ENCODE data around the gene FITM2.

Gene FITM2

GRCh38 chr20:44310664-44311639 lies at the start of gene FITM2:
TSS of gene FITM2 (minus strand) at chr20:44311202. CDS start at chr20:44311148, 54 bp downstream.
- H3K27ac ChIP-seq (ENCODE audit: low read depth, low read length) = no peak within 1 kb of the TSS
- H3K4me1 ChIP-seq (ENCODE audit: control insufficient read depth, low read length) = peaks cover 12% of the 10 kb centered on the region
- peak within 1 kb of the TSS; percentile 88 for H3K4me3 ChIP-seq (ENCODE audit: low read length)
- H3F3A ChIP-seq (ENCODE audit: control insufficient read depth, insufficient read depth) = no peaks in the 10 kb centered on the region
- no peaks in the 10 kb centered on the region for H3K9me3 ChIP-seq (ENCODE audit: control insufficient read depth, insufficient read depth, low read length)
- no peaks in the 10 kb centered on the region for H3K36me3 ChIP-seq (ENCODE audit: control insufficient read depth, low read length)
- no peaks in the 10 kb centered on the region for H4K20me1 ChIP-seq (ENCODE audit: control insufficient read depth, insufficient read depth, low read depth, low read length)
- peak within 1 kb of the TSS; percentile 93 for H3K4me2 ChIP-seq (ENCODE audit: low read length)
- no peaks in the 10 kb centered on the region for H3K27me3 ChIP-seq (ENCODE audit: control insufficient read depth, low read length)
- peak; percentile 93 for TF ChIP-seq CTCF (IDR thresholded peaks at IDR 0.05; ENCODE audit: low read depth, low read length, poor library complexity, severe bottlenecking)
- no peak for TF ChIP-seq EZH2phosphoT487 (IDR thresholded peaks at IDR 0.05; ENCODE audit: borderline replicate concordance, low read length)
- H3K9me2 ChIP-seq (replicated peaks; ENCODE audit: control insufficient read depth, low read length) = no peaks in the 10 kb centered on the region
- H3K79me2 ChIP-seq (ENCODE audit: control insufficient read depth, low read length) = peaks cover 15% of the 10 kb centered on the region

- H3K36me3 ChIP-seq (ENCODE audit: control insufficient read depth, low read length) = no peaks in the 10 kb centered on the region
- peaks cover 8% of the 10 kb centered on the region for H3K27me3 ChIP-seq (ENCODE audit: control insufficient read depth, low read length)
- H4K20me1 ChIP-seq (ENCODE audit: control insufficient read depth, insufficient read depth, low read depth, low read length) = no peaks in the 10 kb centered on the region
- H3K9me3 ChIP-seq (ENCODE audit: control insufficient read depth, insufficient read depth, low read length) = no peaks in the 10 kb centered on the region
- H3K27ac ChIP-seq (ENCODE audit: low read depth, low read length) = no peak overlapping the region
- H3K4me2 ChIP-seq (ENCODE audit: low read length) = no peak overlapping the region
- no peaks in the 10 kb centered on the region for H3K9me2 ChIP-seq (replicated peaks; ENCODE audit: control insufficient read depth, low read length)
- no peaks in the 10 kb centered on the region for H3F3A ChIP-seq (ENCODE audit: control insufficient read depth, insufficient read depth)
- no peaks in the 10 kb centered on the region for H3K4me1 ChIP-seq (ENCODE audit: control insufficient read depth, low read length)
- TF ChIP-seq EZH2phosphoT487 (IDR thresholded peaks at IDR 0.05; ENCODE audit: borderline replicate concordance, low read length) (no peak), CTCF (IDR thresholded peaks at IDR 0.05; ENCODE audit: low read depth, low read length, poor library complexity, severe bottlenecking) (no peak)
- H3K4me3 ChIP-seq (ENCODE audit: low read length) = no peak overlapping the region
- H3K79me2 ChIP-seq (ENCODE audit: control insufficient read depth, low read length) = no peaks in the 10 kb centered on the region
These were observed 49.2 kb upstream of the FITM2 start for GRCh38 chr20:44360221-44360620.

- Histone ChIP-seq H4K20me1 (ENCODE audit: control insufficient read depth, insufficient read depth, low read depth, low read length) (no peaks in the 10 kb centered on the region), H3F3A (ENCODE audit: control insufficient read depth, insufficient read depth) (no peaks in the 10 kb centered on the region), H3K27me3 (ENCODE audit: control insufficient read depth, low read length) (peaks cover 8% of the 10 kb centered on the region), H3K79me2 (ENCODE audit: control insufficient read depth, low read length) (no peaks in the 10 kb centered on the region), H3K9me3 (ENCODE audit: control insufficient read depth, insufficient read depth, low read length) (no peaks in the 10 kb centered on the region), H3K9me2 (replicated peaks; ENCODE audit: control insufficient read depth, low read length) (no peaks in the 10 kb centered on the region), H3K27ac (ENCODE audit: low read depth, low read length) (no peak overlapping the region), H3K4me2 (ENCODE audit: low read length) (no peak overlapping the region), H3K36me3 (ENCODE audit: control insufficient read depth, low read length) (no peaks in the 10 kb centered on the region), H3K4me3 (ENCODE audit: low read length) (no peak overlapping the region), H3K4me1 (ENCODE audit: control insufficient read depth, low read length) (no peaks in the 10 kb centered on the region)
- TF ChIP-seq CTCF (IDR thresholded peaks at IDR 0.05; ENCODE audit: low read depth, low read length, poor library complexity, severe bottlenecking) (no peak), EZH2phosphoT487 (IDR thresholded peaks at IDR 0.05; ENCODE audit: borderline replicate concordance, low read length) (no peak)
These were observed 47.8 kb upstream of the FITM2 start for GRCh38 chr20:44358776-44359175.

Data from DOHH2 (cell line).